Measurements from ENCODE around the gene PRDM16.

PRDM16 gene

GRCh38 chr1:3472906-3473305, 403.9 kb downstream of the PRDM16 start:
- no peak overlapping the region for H3K4me3 ChIP-seq (ENCODE audit: low read length)
- H3K9me3 ChIP-seq (ENCODE audit: control insufficient read depth, insufficient read depth, low read length): no peaks in the 10 kb centered on the region
- peaks cover 9% of the 10 kb centered on the region for H3K4me1 ChIP-seq (ENCODE audit: control insufficient read depth, insufficient read depth, low read length)
- peaks cover 14% of the 10 kb centered on the region for H3K36me3 ChIP-seq (ENCODE audit: control insufficient read depth, insufficient read depth, low read length)
- no peak for DNase-seq (ENCODE audit: low read depth, low spot score)
- H3K27ac ChIP-seq (ENCODE audit: low read length): no peak overlapping the region
- H3K27me3 ChIP-seq (ENCODE audit: control insufficient read depth, insufficient read depth, low read length): no peaks in the 10 kb centered on the region
- no CpG with 5 or more reads among the region's 17 CpGs for WGBS (ENCODE audit: insufficient coverage, insufficient read length)

- no CpG with 5 or more reads among the region's 20 CpGs for WGBS (ENCODE audit: insufficient coverage, insufficient read length)
- Histone ChIP-seq H3K4me3 (ENCODE audit: low read length) (no peak overlapping the region), H3K4me1 (ENCODE audit: control insufficient read depth, insufficient read depth, low read length) (peaks cover 9% of the 10 kb centered on the region), H3K9me3 (ENCODE audit: control insufficient read depth, insufficient read depth, low read length) (no peaks in the 10 kb centered on the region), H3K27ac (ENCODE audit: low read length) (no peak overlapping the region), H3K36me3 (ENCODE audit: control insufficient read depth, insufficient read depth, low read length) (peaks cover 14% of the 10 kb centered on the region), H3K27me3 (ENCODE audit: control insufficient read depth, insufficient read depth, low read length) (no peaks in the 10 kb centered on the region)
- no peak for DNase-seq (ENCODE audit: low read depth, low spot score)
Observed at GRCh38 chr1:3473381-3473844, 404.4 kb downstream of the PRDM16 start.

GRCh38 chr1:3474016-3474415, 405.0 kb downstream of the PRDM16 start:
- H3K27me3 ChIP-seq (ENCODE audit: control insufficient read depth, insufficient read depth, low read length): no peaks in the 10 kb centered on the region
- H3K4me1 ChIP-seq (ENCODE audit: control insufficient read depth, insufficient read depth, low read length): peaks cover 9% of the 10 kb centered on the region
- no peaks in the 10 kb centered on the region for H3K9me3 ChIP-seq (ENCODE audit: control insufficient read depth, insufficient read depth, low read length)
- no peak for DNase-seq (ENCODE audit: low read depth, low spot score)
- no peak overlapping the region for H3K4me3 ChIP-seq (ENCODE audit: low read length)
- H3K27ac ChIP-seq (ENCODE audit: low read length): no peak overlapping the region
- no CpG with 5 or more reads among the region's 8 CpGs for WGBS (ENCODE audit: insufficient coverage, insufficient read length)
- peaks cover 12% of the 10 kb centered on the region for H3K36me3 ChIP-seq (ENCODE audit: control insufficient read depth, insufficient read depth, low read length)

GRCh38 chr1:3474421-3474820, 405.4 kb downstream of the PRDM16 start:
- no CpG with 5 or more reads among the region's 10 CpGs for WGBS (ENCODE audit: insufficient coverage, insufficient read length)
- Histone ChIP-seq H3K9me3 (ENCODE audit: control insufficient read depth, insufficient read depth, low read length) (no peaks in the 10 kb centered on the region), H3K27me3 (ENCODE audit: control insufficient read depth, insufficient read depth, low read length) (no peaks in the 10 kb centered on the region), H3K4me3 (ENCODE audit: low read length) (no peak overlapping the region), H3K4me1 (ENCODE audit: control insufficient read depth, insufficient read depth, low read length) (peaks cover 9% of the 10 kb centered on the region), H3K36me3 (ENCODE audit: control insufficient read depth, insufficient read depth, low read length) (peaks cover 8% of the 10 kb centered on the region), H3K27ac (ENCODE audit: low read length) (no peak overlapping the region)
- no peak for DNase-seq (ENCODE audit: low read depth, low spot score)

- no peaks in the 10 kb centered on the region for H3K9me3 ChIP-seq (ENCODE audit: control insufficient read depth, insufficient read depth, low read length)
- no peak overlapping the region for H3K4me3 ChIP-seq (ENCODE audit: low read length)
- H3K27me3 ChIP-seq (ENCODE audit: control insufficient read depth, insufficient read depth, low read length): no peaks in the 10 kb centered on the region
- WGBS (ENCODE audit: insufficient coverage, insufficient read length): no CpG with 5 or more reads among the region's 14 CpGs
- peaks cover 7% of the 10 kb centered on the region for H3K36me3 ChIP-seq (ENCODE audit: control insufficient read depth, insufficient read depth, low read length)
- H3K27ac ChIP-seq (ENCODE audit: low read length): no peak overlapping the region
- H3K4me1 ChIP-seq (ENCODE audit: control insufficient read depth, insufficient read depth, low read length): peaks cover 5% of the 10 kb centered on the region
- no peak for DNase-seq (ENCODE audit: low read depth, low spot score)
Observed at GRCh38 chr1:3475839-3476573, 407.0 kb downstream of the PRDM16 start.

- H3K27ac ChIP-seq (ENCODE audit: low read length): no peak overlapping the region
- H3K27me3 ChIP-seq (ENCODE audit: control insufficient read depth, insufficient read depth, low read length): no peaks in the 10 kb centered on the region
- H3K36me3 ChIP-seq (ENCODE audit: control insufficient read depth, insufficient read depth, low read length): peaks cover 7% of the 10 kb centered on the region
- WGBS (ENCODE audit: insufficient coverage, insufficient read length): no CpG with 5 or more reads among the region's 16 CpGs
- DNase-seq (ENCODE audit: low read depth, low spot score): no peak
- no peaks in the 10 kb centered on the region for H3K9me3 ChIP-seq (ENCODE audit: control insufficient read depth, insufficient read depth, low read length)
- no peak overlapping the region for H3K4me3 ChIP-seq (ENCODE audit: low read length)
- H3K4me1 ChIP-seq (ENCODE audit: control insufficient read depth, insufficient read depth, low read length): peaks cover 2% of the 10 kb centered on the region
Observed at GRCh38 chr1:3476666-3477065, 407.7 kb downstream of the PRDM16 start.

GRCh38 chr1:3477241-3477995, 408.4 kb downstream of the PRDM16 start:
- H3K27ac ChIP-seq (ENCODE audit: low read length): no peak overlapping the region
- no peaks in the 10 kb centered on the region for H3K27me3 ChIP-seq (ENCODE audit: control insufficient read depth, insufficient read depth, low read length)
- no peaks in the 10 kb centered on the region for H3K9me3 ChIP-seq (ENCODE audit: control insufficient read depth, insufficient read depth, low read length)
- peaks cover 7% of the 10 kb centered on the region for H3K36me3 ChIP-seq (ENCODE audit: control insufficient read depth, insufficient read depth, low read length)
- whole genome bisulfite sequencing (ENCODE audit: insufficient coverage, insufficient read length): no CpG with 5 or more reads among the region's 28 CpGs
- H3K4me1 ChIP-seq (ENCODE audit: control insufficient read depth, insufficient read depth, low read length): no peaks in the 10 kb centered on the region
- no peak for DNase-seq (ENCODE audit: low read depth, low spot score)
- no peak overlapping the region; the same call in 1 of the 2 replicates for H3K4me3 ChIP-seq (ENCODE audit: low read length)

- H3K27me3 ChIP-seq (ENCODE audit: control insufficient read depth, insufficient read depth, low read length): no peaks in the 10 kb centered on the region
- no CpG with 5 or more reads among the region's 24 CpGs for WGBS (ENCODE audit: insufficient coverage, insufficient read length)
- no peak overlapping the region for H3K4me3 ChIP-seq (ENCODE audit: low read length)
- H3K4me1 ChIP-seq (ENCODE audit: control insufficient read depth, insufficient read depth, low read length): no peaks in the 10 kb centered on the region
- H3K36me3 ChIP-seq (ENCODE audit: control insufficient read depth, insufficient read depth, low read length): peaks cover 7% of the 10 kb centered on the region
- H3K9me3 ChIP-seq (ENCODE audit: control insufficient read depth, insufficient read depth, low read length): no peaks in the 10 kb centered on the region
- DNase-seq (ENCODE audit: low read depth, low spot score): no peak
- no peak overlapping the region for H3K27ac ChIP-seq (ENCODE audit: low read length)
Observed at GRCh38 chr1:3478187-3478586, 409.2 kb downstream of the PRDM16 start.

GRCh38 chr1:3479511-3480368, 410.7 kb downstream of the PRDM16 start:
- no CpG with 5 or more reads among the region's 30 CpGs for WGBS (ENCODE audit: insufficient coverage, insufficient read length)

GRCh38 chr1:3480369-3480719, 411.3 kb downstream of the PRDM16 start:
- H3K4me3 ChIP-seq (ENCODE audit: low read length): no peak overlapping the region
- no peaks in the 10 kb centered on the region for H3K9me3 ChIP-seq (ENCODE audit: control insufficient read depth, insufficient read depth, low read length)
- no peak overlapping the region for H3K27ac ChIP-seq (ENCODE audit: low read length)
- no CpG with 5 or more reads among the region's 21 CpGs for WGBS (ENCODE audit: insufficient coverage, insufficient read length)
- no peaks in the 10 kb centered on the region for H3K27me3 ChIP-seq (ENCODE audit: control insufficient read depth, insufficient read depth, low read length)
- H3K4me1 ChIP-seq (ENCODE audit: control insufficient read depth, insufficient read depth, low read length): 0 out of 2 replicates have a peak, but pooled peaks cover 3% of the 10 kb centered on the region
- H3K36me3 ChIP-seq (ENCODE audit: control insufficient read depth, insufficient read depth, low read length): peaks cover 3% of the 10 kb centered on the region; the same call in 1 of the 2 replicates
- DNase-seq (ENCODE audit: low read depth, low spot score): no peak

More at GRCh38 chr1:3479511-3480368, 410.7 kb downstream of the PRDM16 start:
- H3K4me1 ChIP-seq (ENCODE audit: control insufficient read depth, insufficient read depth, low read length): 0 out of 2 replicates have a peak, but pooled peaks cover 3% of the 10 kb centered on the region
- H3K36me3 ChIP-seq (ENCODE audit: control insufficient read depth, insufficient read depth, low read length): peaks cover 3% of the 10 kb centered on the region; the same call in 1 of the 2 replicates
- no peak overlapping the region for H3K4me3 ChIP-seq (ENCODE audit: low read length)
- H3K27ac ChIP-seq (ENCODE audit: low read length): no peak overlapping the region
- no peak for DNase-seq (ENCODE audit: low read depth, low spot score)
- H3K27me3 ChIP-seq (ENCODE audit: control insufficient read depth, insufficient read depth, low read length): no peaks in the 10 kb centered on the region
- no peaks in the 10 kb centered on the region for H3K9me3 ChIP-seq (ENCODE audit: control insufficient read depth, insufficient read depth, low read length)

Data from iPS DF 6.9 (cell line).